PFSK-1 (cell line): ENCODE measurements around the gene NRIP1.

Source experiments
- FOXP2 ChIP-seq: optimal IDR thresholded peaks from 2 replicates; pipeline ENCODE3; 2011; ENCODE audit warnings: borderline replicate concordance, control low read depth, inconsistent platforms; ENCODE audit not compliant: insufficient read depth; ENCODE audit errors: extremely low read length, extremely low read depth
- POLR2AphosphoS5 ChIP-seq: IDR thresholded peaks from 2 replicates; pipeline ENCODE4 v1.6.1; 2012; ENCODE audit warnings: low read depth, mild to moderate bottlenecking, control low read depth, low read length, moderate library complexity
- SIN3A ChIP-seq: IDR thresholded peaks from 2 replicates; pipeline ENCODE4 v1.6.1; 2012; ENCODE audit warnings: mild to moderate bottlenecking, low read length, moderate library complexity, borderline replicate concordance; ENCODE audit not compliant: insufficient read depth
- TAF1 ChIP-seq: IDR thresholded peaks from 2 replicates; pipeline ENCODE4 v1.6.1; 2012; ENCODE audit warnings: low read length, control low read depth, borderline replicate concordance; ENCODE audit not compliant: insufficient read depth
- TF ChIP-seq, protein P1 (sequence below), 2 experiments: IDR thresholded peaks; 2 replicates each; pipeline versions ENCODE4 v1.6.1 to v1.8.0; 2011 to 2012; ENCODE audit warnings: low read depth in 2 of 2, low read length in 2 of 2, control low read depth in 1 of 2, inconsistent platforms in 1 of 2, mild to moderate bottlenecking in 1 of 2, moderate library complexity in 1 of 2; ENCODE audit not compliant: insufficient read depth in 1 of 2

GRCh38 chr21:14916676-14917141 lies 148.1 kb downstream of the NRIP1 start:
- no peak for TF ChIP-seq POLR2AphosphoS5
- TF ChIP-seq, protein P1, sequence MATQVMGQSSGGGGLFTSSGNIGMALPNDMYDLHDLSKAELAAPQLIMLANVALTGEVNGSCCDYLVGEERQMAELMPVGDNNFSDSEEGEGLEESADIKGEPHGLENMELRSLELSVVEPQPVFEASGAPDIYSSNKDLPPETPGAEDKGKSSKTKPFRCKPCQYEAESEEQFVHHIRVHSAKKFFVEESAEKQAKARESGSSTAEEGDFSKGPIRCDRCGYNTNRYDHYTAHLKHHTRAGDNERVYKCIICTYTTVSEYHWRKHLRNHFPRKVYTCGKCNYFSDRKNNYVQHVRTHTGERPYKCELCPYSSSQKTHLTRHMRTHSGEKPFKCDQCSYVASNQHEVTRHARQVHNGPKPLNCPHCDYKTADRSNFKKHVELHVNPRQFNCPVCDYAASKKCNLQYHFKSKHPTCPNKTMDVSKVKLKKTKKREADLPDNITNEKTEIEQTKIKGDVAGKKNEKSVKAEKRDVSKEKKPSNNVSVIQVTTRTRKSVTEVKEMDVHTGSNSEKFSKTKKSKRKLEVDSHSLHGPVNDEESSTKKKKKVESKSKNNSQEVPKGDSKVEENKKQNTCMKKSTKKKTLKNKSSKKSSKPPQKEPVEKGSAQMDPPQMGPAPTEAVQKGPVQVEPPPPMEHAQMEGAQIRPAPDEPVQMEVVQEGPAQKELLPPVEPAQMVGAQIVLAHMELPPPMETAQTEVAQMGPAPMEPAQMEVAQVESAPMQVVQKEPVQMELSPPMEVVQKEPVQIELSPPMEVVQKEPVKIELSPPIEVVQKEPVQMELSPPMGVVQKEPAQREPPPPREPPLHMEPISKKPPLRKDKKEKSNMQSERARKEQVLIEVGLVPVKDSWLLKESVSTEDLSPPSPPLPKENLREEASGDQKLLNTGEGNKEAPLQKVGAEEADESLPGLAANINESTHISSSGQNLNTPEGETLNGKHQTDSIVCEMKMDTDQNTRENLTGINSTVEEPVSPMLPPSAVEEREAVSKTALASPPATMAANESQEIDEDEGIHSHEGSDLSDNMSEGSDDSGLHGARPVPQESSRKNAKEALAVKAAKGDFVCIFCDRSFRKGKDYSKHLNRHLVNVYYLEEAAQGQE (IDR thresholded peaks at IDR 0.05; ENCODE audit: insufficient read depth in 1 of 2, low read depth in 2 of 2, low read length in 2 of 2), result no peak
- no peak for TF ChIP-seq SIN3A
- TF ChIP-seq TAF1, result no peak
- TF ChIP-seq FOXP2, result no peak
